ENCODE results near the gene CCND2. TPM values are rescaled to one million over a fixed set of nuclear protein-coding genes. Genes with fewer than 3 reads are reported as not detected.
A peak's percentile ranks its signal among the peaks of the same experiment; 100 is the strongest.

The CCND2 gene
- total RNA-seq, 1 donor from 2014 or later, result 94.2 TPM

DNA sequence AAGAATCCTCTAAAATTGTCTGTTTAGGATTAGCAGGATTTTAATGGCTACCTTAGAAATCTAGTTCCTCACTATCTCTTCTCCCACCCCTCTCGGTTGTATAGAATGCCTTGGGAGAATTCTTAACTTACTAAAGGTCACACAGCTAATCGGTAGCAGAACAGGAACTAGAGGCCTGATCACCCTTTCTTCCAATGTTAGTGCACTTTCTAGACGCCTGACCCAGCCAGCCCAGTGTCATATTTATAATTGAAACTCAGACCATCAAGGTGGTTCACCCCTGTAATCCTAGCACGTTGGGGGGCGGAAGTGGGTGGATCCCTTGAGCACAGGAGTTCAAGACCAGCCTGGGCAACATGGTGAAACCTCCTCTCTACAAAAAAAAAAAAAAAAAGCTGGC lies 49.2 kb downstream of the CCND2 start:
- H3K27ac ChIP-seq, result no peak overlapping the region

More for the DNA sequence above, 49.2 kb downstream of the CCND2 start:
- Histone ChIP-seq H3K4me1 (peaks cover 13% of the 10 kb centered on the region), H3K4me3 (peak overlapping the region; percentile 83), H3K9me3 (no peaks in the 10 kb centered on the region), H3K36me3 (no peaks in the 10 kb centered on the region), H3K27me3 (no peaks in the 10 kb centered on the region)
- intact Hi-C loops (cut with DNase I), result no loop called here
- ATAC-seq, result no peak
- TF ChIP-seq, protein P1, sequence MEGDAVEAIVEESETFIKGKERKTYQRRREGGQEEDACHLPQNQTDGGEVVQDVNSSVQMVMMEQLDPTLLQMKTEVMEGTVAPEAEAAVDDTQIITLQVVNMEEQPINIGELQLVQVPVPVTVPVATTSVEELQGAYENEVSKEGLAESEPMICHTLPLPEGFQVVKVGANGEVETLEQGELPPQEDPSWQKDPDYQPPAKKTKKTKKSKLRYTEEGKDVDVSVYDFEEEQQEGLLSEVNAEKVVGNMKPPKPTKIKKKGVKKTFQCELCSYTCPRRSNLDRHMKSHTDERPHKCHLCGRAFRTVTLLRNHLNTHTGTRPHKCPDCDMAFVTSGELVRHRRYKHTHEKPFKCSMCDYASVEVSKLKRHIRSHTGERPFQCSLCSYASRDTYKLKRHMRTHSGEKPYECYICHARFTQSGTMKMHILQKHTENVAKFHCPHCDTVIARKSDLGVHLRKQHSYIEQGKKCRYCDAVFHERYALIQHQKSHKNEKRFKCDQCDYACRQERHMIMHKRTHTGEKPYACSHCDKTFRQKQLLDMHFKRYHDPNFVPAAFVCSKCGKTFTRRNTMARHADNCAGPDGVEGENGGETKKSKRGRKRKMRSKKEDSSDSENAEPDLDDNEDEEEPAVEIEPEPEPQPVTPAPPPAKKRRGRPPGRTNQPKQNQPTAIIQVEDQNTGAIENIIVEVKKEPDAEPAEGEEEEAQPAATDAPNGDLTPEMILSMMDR (IDR thresholded peaks at IDR 0.05), result no peak
- DNase-seq, result no peak

Other genes with a start within 250 kb of the CCND2 start
- gene TIGAR, start 47.5 kb downstream of the CCND2 start, total RNA-seq, result 20.0 TPM
- not detected for gene FGF23, start 106.0 kb downstream of the CCND2 start, total RNA-seq
- gene FGF6, start 172.1 kb downstream of the CCND2 start, total RNA-seq, result not detected

Measured in upper lobe of right lung (tissue), 1 donor.